Esophagus muscularis mucosa (tissue), 4 donors: ENCODE data around the gene IL20RA.

Source experiments
- CTCF ChIP-seq, 3 experiments: fragments of 200-600 bp in 2 of 3; fragments of 450-650 bp in 1 of 3; sonication (generic) in 2 of 3; IDR thresholded peaks; one replicate each; pipeline ENCODE4 v1.5.1; 2017 to 2019; ENCODE audit warnings: antibody characterized with exemption in 3 of 3, mild to moderate bottlenecking in 2 of 3, moderate library complexity in 1 of 3
- EP300 ChIP-seq: sonication (generic); formaldehyde crosslinking; IDR thresholded peaks from one replicate; pipeline ENCODE4 v1.6.1; 2017; ENCODE audit warnings: antibody characterized with exemption
- POLR2A ChIP-seq: fragments of 450-650 bp; IDR thresholded peaks from one replicate; pipeline ENCODE4 v1.6.1; 2017; ENCODE audit warnings: antibody characterized with exemption, moderate library complexity, mild to moderate bottlenecking, low read depth
- POLR2AphosphoS5 ChIP-seq, 2 donors: sonication (generic); formaldehyde crosslinking; IDR thresholded peaks; one replicate each; pipeline ENCODE4 v1.6.1; 2017; ENCODE audit warnings: antibody characterized with exemption in 2 of 2

GRCh38 chr6:137002505-137002904, 42.3 kb downstream of the IL20RA start:
- TF ChIP-seq CTCF (IDR thresholded peaks at IDR 0.05) (no peak), EP300 (no peak), POLR2AphosphoS5 (IDR thresholded peaks at IDR 0.05) (no peak), POLR2A (no peak)
